Left kidney (tissue), 2 donors: ENCODE results near the gene SERPINE1. TPM values are rescaled to one million over a fixed set of nuclear protein-coding genes. Genes with fewer than 3 reads are reported as not detected.
A peak's percentile ranks its signal among the peaks of the same experiment; 100 is the strongest.

Experiments used
- DNase-seq: peaks from one replicate; pipeline ENCODE4 v3.0.0-alpha.2; 2013
- polyA plus RNA-seq: library from polyadenylated mRNA; unstranded; fragments of 120-200 nt; gene quantifications from one replicate; pipeline ENCODE4 v1.2.1, GENCODE V29; 2013; ENCODE audit not compliant: insufficient read length

Gene SERPINE1
- polyA plus RNA-seq, 1 donor, result 1.1 TPM

- no peak for DNase-seq
Measured at GRCh38 chr7:101154693-101155102, 27.8 kb downstream of the SERPINE1 start.

GRCh38 chr7:101155303-101155702, 28.4 kb downstream of the SERPINE1 start:
- DNase-seq, result no peak

- no peak for DNase-seq
Measured at GRCh38 chr7:101156277-101156676, 29.4 kb downstream of the SERPINE1 start.

- DNase-seq, result no peak
Measured at GRCh38 chr7:101156866-101157589, 30.1 kb downstream of the SERPINE1 start.

GRCh38 chr7:101159696-101160674, 33.1 kb downstream of the SERPINE1 start:
- DNase-seq, result no peak

GRCh38 chr7:101160910-101161309, 34.0 kb downstream of the SERPINE1 start:
- no peak for DNase-seq

GRCh38 chr7:101161692-101162471, 35.0 kb downstream of the SERPINE1 start:
- no peak for DNase-seq

- DNase-seq, result no peak
Measured at GRCh38 chr7:101162551-101163278, 35.8 kb downstream of the SERPINE1 start.

GRCh38 chr7:101163279-101164070, 36.6 kb downstream of the SERPINE1 start:
- no peak for DNase-seq

GRCh38 chr7:101164071-101164840, 37.4 kb downstream of the SERPINE1 start:
- DNase-seq, result no peak

GRCh38 chr7:101165075-101165957, 38.4 kb downstream of the SERPINE1 start, which contains the start of gene VGF:
VGF (minus strand) TSS chr7:101165569; CDS start chr7:101164843, 726 bp downstream.
- peak; percentile 89 for DNase-seq

- no peak for DNase-seq
Measured at GRCh38 chr7:101165958-101166647, 39.2 kb downstream of the SERPINE1 start.

- no peak for DNase-seq
Measured at GRCh38 chr7:101166648-101166908, 39.7 kb downstream of the SERPINE1 start.

- no peak for DNase-seq
Measured at GRCh38 chr7:101166909-101167644, 40.2 kb downstream of the SERPINE1 start.

- no peak for DNase-seq
Measured at GRCh38 chr7:101167645-101168411, 40.9 kb downstream of the SERPINE1 start.

GRCh38 chr7:101168412-101169049, 41.6 kb downstream of the SERPINE1 start:
- DNase-seq, result no peak
